HG02884 (cell line): ENCODE results near the gene CDK5.

Source experiments
- ATAC-seq: cut with Tn5 transposase; IDR thresholded peaks from one replicate; pipeline ENCODE4 v1.9.1; 2021; ENCODE audit warnings: mild to moderate bottlenecking, moderate library complexity; ENCODE audit not compliant: unreplicated experiment

CDK5 gene

DNA sequence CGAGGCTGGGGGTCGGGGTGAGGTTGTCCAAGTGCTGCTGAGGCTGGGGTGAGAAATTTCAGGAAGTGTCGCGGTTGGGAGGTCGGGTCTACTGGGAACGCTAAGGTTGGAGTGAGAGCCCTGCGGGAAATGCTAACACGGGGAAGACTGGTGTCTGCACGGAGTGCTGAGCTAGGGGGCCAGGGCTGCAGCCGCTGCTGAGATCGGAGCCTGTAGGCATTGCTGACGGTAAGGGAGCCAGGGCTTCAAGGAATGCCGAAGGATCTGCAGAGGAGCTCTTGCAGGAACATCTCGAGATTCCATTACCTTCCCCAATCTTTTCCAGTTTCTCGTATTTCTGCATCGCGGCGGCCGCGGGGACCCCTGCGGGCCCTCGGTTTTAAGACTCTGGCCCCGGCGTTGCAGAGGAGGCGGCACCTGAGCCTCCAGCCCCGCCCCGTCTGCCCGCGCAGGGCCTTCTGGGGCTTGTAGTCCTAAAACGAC is at the start of gene CDK5:
CDK5 (minus strand) TSS at position 392 of the 483 bp plus-strand sequence; CDS start at position 343, 49 bp downstream.
- ATAC-seq: peak; percentile 18

DNA sequence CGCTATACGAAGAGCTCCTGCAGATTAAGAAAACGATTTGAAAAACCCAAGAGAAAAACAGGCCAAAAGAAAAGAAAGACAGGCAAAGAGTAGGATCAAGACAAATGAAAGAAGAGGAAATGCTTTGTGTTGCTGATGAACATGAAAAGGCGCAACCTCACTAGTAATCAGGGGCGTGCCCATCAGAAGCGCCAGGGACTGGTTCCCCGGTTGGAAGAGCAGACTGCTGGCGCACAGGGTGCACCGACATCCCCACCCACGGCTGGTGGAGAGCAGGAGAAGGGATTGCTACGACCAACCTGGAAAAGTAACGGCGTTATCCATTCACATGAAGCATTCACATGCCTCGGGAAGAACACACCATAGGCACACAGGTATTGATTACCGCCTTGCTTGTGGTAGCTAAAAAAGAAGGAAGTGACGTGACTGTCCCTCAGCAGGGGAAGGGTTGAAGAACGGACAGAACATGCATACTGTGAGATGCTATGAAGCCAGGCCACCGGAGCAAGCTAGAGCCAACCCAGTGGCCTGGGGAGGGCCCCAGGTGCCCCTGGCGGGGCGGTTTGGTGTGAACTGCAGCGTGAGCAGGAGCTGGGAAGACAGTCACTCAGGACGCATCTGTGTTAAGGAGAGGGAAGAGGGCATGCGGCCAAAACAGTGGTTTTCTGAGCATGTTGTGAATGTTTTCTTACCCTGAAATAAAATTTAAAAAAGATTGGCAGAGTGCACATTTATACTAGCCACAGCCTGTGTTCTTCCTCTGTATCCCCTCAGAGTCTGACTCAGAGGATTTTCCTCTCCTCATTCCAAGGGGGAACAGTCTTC is 46.9 kb upstream of the CDK5 start:
- ATAC-seq: no peak

DNA sequence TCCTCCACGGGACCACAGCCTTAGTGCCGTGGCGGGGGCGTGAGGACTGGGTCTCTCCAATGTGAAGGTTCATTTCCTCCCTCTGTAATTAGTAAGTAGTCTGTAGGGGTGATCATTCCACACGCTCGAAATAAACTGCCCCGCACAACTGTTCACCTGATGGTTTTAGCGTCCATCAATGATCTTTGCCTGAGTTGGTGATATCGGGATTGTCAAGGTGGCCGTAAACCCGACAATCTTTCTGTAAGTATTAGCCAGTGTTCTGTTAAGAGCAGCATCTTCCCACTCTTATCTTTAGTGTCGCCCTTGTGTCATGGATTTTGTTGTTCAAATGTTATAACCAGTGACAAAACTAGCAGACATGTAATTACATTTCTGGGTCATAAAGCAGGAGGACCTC is 46.3 kb upstream of the CDK5 start:
- no peak for ATAC-seq

DNA sequence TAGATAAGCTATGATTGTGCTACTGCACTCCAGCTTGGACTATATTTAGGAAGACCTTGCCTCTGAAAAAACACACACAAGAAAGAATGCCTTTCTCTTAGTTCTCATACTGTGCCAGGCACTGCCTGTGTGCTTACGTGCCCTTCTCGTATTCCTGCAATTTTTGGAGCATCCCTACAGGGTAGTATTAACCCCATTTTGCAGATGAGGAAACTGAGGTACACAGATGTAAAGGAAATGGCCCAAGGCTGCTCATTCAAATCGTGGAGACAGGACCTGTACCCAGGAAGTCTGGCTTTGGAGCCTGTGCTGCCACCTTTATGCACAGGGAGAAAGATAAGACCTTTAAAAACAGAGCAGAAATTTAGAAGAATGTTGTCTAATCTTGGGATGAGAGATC is 45.3 kb upstream of the CDK5 start:
- ATAC-seq: no peak

DNA sequence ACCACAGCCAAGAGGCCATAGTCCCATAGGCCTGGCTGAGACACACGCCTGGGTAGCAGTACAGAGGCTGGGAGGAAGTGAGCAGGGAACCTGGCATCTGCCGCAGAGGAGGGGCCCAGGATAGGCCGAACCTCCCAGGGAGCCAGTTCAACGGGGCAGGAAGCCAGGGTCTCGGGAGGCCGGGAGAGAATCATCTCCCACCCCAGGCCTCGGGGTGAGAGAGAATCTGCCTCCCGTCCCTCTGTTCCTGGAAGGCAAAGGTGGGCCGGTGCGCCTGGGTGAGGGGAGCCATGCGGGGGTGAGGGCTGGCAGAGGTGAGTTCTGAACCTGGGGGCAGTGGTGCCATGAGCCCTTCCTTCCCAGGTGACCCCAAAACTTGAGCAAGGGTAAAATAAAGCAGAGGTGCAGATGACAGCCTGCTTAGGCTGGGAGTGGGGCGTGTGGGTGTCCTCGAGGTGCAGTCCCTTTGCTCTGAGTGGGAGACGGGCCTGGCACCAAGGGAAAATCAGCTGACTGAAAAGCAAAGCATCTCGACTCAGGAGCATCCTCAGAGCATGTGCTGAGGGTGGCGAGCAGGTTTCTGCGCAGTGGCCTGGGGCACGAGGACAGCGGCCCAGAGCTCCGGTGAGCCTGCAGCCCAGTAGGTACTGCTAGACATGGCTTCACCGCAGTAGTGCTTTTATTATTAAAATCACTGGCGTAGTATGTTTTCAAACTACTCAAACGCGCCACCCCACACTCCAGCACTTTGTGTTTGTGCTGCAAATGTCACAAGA is 44.1 kb upstream of the CDK5 start:
- no peak for ATAC-seq

DNA sequence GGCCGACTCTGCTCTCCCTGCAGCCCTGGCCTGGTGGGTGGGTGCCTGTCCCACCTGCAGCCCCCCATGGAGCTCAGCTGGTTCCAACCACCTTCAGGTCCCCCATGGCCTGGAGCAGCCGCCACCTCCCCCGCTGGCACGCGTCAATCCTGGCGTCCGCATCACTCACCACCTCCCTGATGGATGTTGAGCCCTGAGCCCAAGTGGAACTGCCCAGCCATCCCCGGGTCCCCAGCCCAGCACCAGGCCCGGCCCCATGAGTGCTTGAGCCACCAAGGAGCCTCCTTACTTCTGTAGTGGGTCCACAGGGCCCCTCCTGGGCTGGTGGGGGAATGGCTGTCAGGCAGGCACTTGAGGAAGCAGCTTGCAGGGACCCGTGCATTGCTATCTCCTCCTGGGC is 43.2 kb upstream of the CDK5 start:
- no peak for ATAC-seq

DNA sequence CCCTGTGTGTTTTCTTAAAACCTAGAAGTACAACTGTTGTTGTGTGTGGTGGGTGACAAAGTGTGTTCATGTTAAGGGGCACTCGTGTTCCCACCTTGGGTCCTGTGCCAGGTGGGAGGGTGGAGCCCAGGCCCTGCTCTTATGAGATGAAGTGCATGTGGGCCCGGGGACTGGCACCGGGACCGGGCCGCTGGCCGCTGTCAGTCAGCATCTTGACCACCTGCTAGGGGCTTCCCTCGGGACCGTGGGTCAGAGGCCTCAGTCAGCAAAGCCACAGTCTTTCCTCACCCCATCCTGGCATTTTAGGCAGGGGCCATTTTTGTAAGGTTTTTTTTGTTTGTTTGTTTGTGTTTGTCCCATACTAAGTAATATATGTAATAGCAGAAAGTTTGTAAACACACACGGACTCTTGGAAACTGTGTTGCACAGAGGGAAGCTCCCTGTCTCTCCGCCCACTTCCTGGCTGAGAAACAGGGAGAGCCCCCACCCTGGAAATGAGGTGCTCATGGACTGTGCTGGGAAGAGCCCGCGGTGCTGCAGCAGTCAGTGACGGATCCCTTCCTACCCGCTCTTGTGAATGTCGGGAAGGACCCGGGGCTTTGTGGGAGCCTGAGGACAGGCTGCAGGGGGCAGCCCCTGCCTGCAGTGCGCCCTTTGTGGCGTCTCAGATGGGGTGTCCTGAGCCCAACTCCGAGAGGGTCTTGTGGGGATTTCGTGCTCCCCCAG is 42.0 kb upstream of the CDK5 start:
- ATAC-seq: no peak

DNA sequence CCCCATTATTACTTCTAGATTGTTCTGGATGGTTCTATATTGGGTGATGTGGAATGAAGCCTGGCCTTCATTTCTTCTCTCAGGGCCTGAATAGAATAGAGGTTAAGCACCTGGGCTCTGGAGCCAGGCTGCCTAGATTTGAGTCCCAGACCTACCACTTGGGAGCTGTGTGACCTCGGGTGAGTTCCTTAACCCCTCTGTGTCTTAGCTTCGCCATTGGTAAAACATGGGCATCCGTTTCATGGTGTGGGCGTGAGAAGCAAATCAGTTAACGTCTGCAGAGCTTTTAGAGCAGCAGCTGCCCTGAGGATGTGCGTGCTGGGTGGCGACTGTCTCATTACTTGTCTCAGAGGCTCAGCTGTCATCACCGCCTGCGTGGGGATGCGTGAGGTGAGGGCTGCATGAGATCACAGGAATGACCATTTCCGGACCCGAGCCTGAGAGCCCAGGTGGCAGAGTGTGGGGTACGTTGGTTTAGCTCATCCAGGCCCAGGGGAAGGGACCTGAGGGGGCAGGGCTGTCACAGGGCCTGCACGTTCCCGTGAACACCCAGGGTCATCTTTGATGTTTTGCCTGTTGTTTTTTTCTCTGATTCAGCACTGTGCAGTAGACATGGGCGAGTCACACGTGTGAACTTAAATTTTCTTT is 38.3 kb upstream of the CDK5 start:
- no peak for ATAC-seq

DNA sequence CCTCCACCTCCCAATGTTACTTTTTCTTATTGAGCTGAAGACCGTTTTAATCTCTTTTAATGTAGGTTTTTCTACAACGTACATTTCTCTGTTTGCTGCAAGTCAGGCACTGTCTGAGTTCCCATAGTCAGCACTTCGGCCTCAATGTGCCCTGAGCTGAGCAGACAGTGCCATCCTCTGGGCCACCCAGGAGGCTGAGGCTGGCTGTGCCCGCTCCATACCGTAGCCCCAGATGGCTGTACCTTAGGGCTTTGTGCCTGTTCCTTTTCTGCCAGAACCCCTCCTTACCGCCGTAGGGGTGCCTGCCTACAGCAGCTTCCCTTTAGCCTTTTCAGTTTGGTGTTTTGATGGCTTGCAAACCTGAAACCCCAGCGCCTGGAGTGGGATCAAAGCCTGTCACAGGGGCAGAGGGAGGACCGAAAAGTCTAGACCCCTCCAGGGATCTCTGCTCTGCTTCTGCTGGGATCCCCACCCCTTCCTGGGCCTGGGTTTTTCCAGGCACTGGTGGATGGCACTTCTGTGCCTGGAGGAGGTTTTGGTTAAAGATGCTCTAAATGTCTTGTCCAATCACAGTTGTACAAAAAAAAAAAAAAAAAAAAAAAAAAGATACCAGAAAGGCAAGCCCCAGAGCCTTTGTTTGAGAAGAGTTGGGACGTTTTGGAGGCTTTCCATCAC is 37.6 kb upstream of the CDK5 start:
- no peak for ATAC-seq

DNA sequence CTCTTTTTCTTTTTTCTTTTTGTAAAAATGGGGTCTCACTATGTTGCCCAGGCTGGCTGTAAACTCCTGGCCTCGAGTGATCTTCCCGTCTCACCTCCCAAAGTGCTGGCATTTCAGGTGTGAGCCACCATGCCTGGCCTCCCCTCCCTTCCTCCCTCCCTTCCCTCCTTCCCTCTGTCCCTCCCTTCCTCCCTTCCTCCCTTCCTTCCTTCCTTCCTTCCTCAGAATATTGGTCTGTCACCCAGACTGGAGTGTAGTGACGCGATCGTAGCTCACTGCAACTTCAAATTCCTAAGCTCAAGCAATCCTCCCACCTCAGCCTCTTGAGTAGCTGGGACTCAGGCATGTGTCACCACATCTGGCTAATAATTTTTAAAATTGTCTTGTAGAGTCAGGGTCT is 37.0 kb upstream of the CDK5 start:
- no peak for ATAC-seq

DNA sequence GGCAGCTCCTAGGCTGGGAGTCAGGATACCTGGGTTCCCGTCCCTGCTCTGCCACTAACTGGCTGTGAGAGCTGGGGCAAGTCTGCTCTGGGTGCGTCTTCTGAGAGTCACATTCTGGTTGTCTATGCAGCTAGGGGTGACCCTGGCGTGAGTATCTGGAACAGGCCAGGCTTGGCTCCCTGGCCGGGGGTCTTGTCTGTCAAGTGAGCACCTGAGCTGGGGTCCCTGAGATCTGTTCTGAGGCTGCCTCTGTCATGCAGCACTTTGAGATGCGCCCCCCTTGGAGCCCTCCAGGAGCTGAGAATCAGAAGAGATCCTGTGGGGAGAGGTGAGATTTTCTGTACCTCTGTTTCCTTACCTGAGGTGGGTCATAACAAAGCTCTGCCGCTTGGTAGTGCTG is 36.1 kb upstream of the CDK5 start:
- ATAC-seq: no peak

DNA sequence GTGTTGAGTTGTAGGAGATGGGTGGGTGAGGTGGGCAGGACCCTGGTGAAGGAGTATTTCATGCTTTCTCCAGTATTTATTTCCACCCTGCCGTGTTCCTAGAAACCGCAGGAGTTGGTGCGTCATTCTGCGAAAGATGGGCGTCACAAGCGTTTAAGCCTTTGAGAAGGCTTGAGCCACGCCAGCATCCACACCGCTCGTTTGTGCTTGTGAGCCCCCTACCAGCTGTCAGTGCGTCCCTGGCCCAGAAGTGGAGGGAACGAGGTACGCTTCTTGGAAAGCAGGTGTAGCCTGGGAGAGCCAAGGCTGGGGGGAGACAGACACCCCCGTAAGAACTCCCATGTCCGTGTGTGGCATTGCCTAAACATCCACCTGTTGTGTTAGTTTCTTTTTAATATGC is 34.3 kb upstream of the CDK5 start:
- ATAC-seq: no peak

DNA sequence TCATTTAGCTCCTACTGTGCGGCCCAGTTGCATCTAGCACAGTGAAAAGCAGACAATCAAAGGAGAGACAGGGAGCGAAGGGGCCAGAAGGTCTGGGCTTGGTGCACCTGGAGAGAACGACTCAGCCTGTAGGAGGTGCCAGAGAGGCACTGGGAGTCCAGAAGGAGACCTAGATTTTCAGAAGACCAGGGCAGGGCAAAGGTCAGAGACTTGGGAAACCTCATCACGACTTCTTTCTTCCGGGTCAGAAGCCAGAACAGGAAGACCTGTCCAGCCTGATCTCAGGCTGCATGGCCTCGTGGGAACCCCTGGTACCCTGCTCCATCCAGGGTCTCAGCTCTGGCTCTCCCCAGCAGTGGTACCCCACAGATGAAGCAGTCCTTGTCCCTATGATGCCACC is 33.7 kb upstream of the CDK5 start:
- no peak for ATAC-seq

DNA sequence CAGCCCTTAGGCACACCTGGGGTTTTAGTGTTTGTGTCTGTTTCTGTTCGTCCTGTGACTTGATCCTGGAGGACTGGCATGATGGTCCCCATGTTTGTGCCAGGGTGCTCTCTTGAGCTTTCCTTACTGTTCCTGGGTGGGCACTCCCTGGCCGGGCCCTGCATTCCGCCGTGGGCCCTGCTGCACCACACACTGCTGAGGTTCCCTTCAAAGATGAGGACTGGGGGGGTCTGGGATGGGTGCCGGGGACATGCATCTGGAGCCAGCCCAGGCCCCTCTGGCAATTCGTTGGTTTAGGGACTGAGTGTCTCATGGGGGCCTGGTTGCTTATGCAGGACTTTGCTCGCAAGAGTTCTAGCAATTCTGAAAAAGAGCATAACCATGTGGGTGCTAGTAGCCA is 33.3 kb upstream of the CDK5 start:
- ATAC-seq: no peak

DNA sequence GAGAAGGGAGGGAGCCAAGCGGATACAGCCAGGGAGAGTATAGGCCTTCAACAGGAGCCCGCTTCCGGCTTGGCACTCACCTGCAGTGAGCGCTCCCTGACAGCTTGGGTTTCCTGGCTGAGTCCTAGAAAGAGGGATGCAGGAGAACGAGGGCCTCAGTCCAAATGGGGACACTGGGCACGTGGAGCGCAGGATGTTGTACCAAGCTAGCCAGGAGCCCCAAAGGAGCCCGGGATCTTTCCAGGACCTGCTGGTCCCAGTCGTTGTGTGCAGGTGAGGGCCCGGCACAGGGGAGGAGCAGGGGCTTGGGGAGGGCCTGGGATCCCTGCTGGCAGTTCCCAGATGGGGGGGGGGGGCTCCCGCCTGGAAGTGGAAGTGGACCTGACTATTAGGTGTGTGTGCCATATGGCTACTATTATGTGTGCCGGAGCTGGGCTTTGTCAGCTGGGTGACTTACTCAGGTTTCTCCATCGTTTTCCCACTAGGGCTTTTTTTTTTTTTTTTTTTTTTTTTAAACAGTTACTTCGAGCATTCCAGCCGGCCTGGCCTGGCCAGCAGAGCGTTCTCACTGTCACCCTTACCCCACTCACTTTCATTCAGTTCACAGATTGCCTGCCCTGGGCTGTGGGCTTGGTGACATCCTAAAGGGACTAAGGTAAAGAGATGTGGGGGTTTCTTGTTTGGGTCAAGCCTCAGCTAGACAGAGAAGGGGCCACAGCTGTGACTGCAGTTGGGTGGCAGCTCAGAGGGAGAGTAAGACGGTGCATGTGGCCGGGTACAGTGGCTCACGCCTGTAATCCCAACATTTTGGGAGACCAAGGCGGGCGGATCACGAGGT is 32.4 kb upstream of the CDK5 start:
- no peak for ATAC-seq

DNA sequence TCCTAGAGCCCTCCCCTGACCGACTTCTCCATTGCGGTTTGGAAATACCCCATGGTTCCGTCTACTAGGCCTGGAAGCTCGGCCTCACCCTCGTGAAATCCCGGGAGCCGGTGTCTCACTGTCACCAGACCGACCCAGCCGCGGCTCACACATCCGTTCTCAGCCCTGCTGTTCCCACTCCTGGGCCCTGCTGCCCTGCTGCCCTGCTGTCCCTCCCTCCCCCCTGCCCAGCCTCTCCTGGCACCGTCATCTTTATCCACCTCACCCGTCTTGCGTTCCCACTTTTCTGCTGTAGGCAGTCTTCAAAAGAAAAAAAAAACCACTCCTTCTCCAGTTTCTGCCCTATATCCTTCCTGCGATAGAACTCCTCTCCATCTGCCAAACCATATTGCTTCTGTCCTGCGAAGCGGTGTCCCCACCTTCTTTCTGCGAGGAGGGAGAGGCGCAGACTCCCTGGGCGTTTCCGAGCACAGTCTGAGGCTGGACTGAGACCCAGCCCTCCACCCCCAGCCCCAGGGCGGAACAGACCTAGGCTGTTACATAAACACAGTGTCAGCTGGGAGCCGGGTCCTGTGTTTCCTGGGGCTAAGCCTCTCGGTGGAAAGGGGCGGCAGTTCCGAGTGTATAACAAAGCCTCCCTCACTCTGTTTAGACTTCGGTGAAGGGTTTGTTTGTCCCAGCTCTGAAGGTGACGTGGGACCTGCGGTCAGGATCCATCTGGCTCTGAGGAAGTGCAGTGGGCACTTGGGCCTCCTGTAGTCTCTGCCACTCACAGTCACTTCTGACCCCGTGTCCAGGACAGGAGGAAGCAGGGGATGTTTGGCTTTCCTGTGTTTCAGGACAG is 31.4 kb upstream of the CDK5 start:
- no peak for ATAC-seq

DNA sequence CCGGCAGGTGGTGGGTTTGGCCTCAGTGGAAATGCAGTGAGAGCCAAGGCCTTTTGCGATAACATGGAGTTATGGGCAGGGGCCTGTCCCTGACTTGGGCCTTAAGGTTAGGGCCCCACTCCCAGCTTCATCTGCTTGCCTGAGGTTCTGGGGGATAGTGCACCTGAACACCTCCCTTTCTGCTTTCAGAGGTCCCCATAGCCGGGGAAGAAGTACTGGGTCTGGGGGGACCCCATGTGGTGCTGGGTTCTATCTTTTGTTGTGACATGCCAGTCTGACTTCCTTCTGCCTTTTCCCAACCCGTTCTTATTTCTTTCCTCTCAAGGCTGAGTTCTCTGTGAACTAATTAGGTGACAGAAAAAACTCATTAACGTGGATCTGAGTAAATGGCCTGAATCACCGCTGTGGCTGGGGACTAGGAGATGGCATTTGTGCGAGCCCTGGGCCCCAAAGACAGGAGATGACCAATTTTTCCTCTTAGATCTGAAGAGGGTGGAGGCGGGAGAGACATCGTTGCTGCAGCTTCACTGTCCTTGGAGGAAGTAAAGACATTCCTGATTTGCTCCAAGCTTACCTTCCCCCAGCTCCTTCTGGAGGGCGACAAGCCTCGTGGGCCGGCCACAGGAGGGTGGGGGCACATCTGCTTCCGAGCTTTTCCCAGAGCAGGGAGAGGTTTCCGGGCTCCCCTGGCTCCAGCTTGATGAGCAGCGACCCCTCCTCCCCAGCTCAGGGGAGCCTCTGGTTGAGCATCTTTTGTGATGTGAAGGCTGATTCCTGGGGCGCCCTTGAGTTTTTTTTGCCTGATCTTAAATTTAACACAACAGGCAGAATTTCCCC is 30.5 kb upstream of the CDK5 start:
- no peak for ATAC-seq
